ENCODE data around the gene MBP.

GRCh38 chr18:77047803-77048419 is 84.7 kb downstream of the MBP start:
- TF ChIP-seq ZNF512 (CRISPR knock-in tag; IDR thresholded peaks at IDR 0.05): no peak
- TF ChIP-seq ZNF609 (CRISPR knock-in tag; IDR thresholded peaks at IDR 0.05; ENCODE audit: borderline replicate concordance): no peak
- no peak for TF ChIP-seq PBX3 (CRISPR knock-in tag; IDR thresholded peaks at IDR 0.05; ENCODE audit: borderline replicate concordance)
- no peak for TF ChIP-seq RBM22 (optimal IDR thresholded peaks at IDR 0.05; ENCODE audit: low read length)
- TF ChIP-seq ZBTB37 (CRISPR knock-in tag; IDR thresholded peaks at IDR 0.05): no peak
- no peak for TF ChIP-seq HCFC1 (IDR thresholded peaks at IDR 0.05; ENCODE audit: low read depth, low read length)

All from HepG2 (cell line).